H9 (cell line): ENCODE measurements around the gene VEZT. TPM values are rescaled to one million over a fixed set of nuclear protein-coding genes. Genes with fewer than 3 reads are reported as not detected.

ENCODE experiments used
- DNase-seq: peaks from one replicate; pipeline ENCODE4 v3.0.0-alpha.2; 2017
- H2AFZ ChIP-seq: one replicate; pipeline ENCODE4 v1.6.1; 2013; ENCODE audit warnings: mild to moderate bottlenecking, low read length, control low read depth, moderate library complexity
- H2AK5ac ChIP-seq: 2 replicates; pipeline ENCODE4 v1.6.1; 2013; ENCODE audit warnings: low read length, control low read depth, mixed read lengths; ENCODE audit not compliant: insufficient read length
- H2BK120ac ChIP-seq: one replicate; pipeline ENCODE4 v1.6.1; 2013; ENCODE audit warnings: low read depth, mild to moderate bottlenecking, low read length, control low read depth, inconsistent platforms; ENCODE audit not compliant: poor library complexity, severe bottlenecking
- H2BK12ac ChIP-seq: 2 replicates; pipeline ENCODE4 v1.6.1; 2013; ENCODE audit warnings: low read length, control low read depth, mixed read lengths, low read depth; ENCODE audit not compliant: insufficient read length
- H2BK15ac ChIP-seq: 2 replicates; pipeline ENCODE4 v1.6.1; 2013; ENCODE audit warnings: low read depth, low read length, control low read depth
- H2BK20ac ChIP-seq: one replicate; pipeline ENCODE4 v1.6.1; 2013; ENCODE audit warnings: low read depth, mild to moderate bottlenecking, low read length, control low read depth, inconsistent platforms; ENCODE audit not compliant: poor library complexity, severe bottlenecking
- H2BK5ac ChIP-seq: 2 replicates; pipeline ENCODE4 v1.6.1; 2013; ENCODE audit warnings: low read length, control low read depth, mixed read lengths; ENCODE audit not compliant: insufficient read length
- H3K14ac ChIP-seq: 2 replicates; pipeline ENCODE4 v1.6.1; 2013; ENCODE audit warnings: low read length, control low read depth; ENCODE audit not compliant: insufficient read depth
- H3K18ac ChIP-seq: 2 replicates; pipeline ENCODE4 v1.6.1; 2013; ENCODE audit warnings: low read depth, mild to moderate bottlenecking, mixed read lengths, low read length, control low read depth; ENCODE audit not compliant: insufficient read length
- H3K23ac ChIP-seq: 2 replicates; pipeline ENCODE4 v1.6.1; 2013; ENCODE audit warnings: low read length, control low read depth, mixed read lengths, low read depth; ENCODE audit not compliant: insufficient read length
- H3K23me2 ChIP-seq: 2 replicates; pipeline ENCODE4 v1.6.1; 2013; ENCODE audit warnings: low read depth, mild to moderate bottlenecking, mixed read lengths, low read length, control low read depth; ENCODE audit not compliant: insufficient read length, poor library complexity, severe bottlenecking
- H3K27ac ChIP-seq: 2 replicates; pipeline ENCODE4 v1.5.1; 2013; ENCODE audit warnings: low read length, control low read depth, mixed read lengths, low read depth; ENCODE audit not compliant: insufficient read length
- H3K27me3 ChIP-seq: 2 replicates; pipeline ENCODE4 v1.6.1; 2013; ENCODE audit warnings: low read length, control low read depth, inconsistent platforms; ENCODE audit not compliant: insufficient read depth
- H3K4ac ChIP-seq: 2 replicates; pipeline ENCODE4 v1.6.1; 2013; ENCODE audit warnings: low read depth, mild to moderate bottlenecking, control low read depth, inconsistent platforms, low read length, moderate library complexity
- H3K4me1 ChIP-seq: 2 replicates; pipeline ENCODE4 v1.6.1; 2013; ENCODE audit warnings: low read length, control low read depth, inconsistent platforms; ENCODE audit not compliant: insufficient read depth
- H3K4me2 ChIP-seq: 2 replicates; pipeline ENCODE4 v1.6.1; 2013; ENCODE audit warnings: low read length, control low read depth, mixed read lengths; ENCODE audit not compliant: insufficient read length, insufficient read depth
- H3K56ac ChIP-seq: 2 replicates; pipeline ENCODE4 v1.6.1; 2013; ENCODE audit warnings: low read depth, mild to moderate bottlenecking, mixed read lengths, low read length, control low read depth; ENCODE audit not compliant: insufficient read length
- H3K79me1 ChIP-seq: 2 replicates; pipeline ENCODE4 v1.6.1; 2013; ENCODE audit warnings: low read depth, mild to moderate bottlenecking, moderate library complexity, low read length, control low read depth, inconsistent platforms; ENCODE audit not compliant: insufficient read depth, poor library complexity, severe bottlenecking
- H3K79me2 ChIP-seq: 2 replicates; pipeline ENCODE4 v1.6.1; 2013; ENCODE audit warnings: low read length, control low read depth, inconsistent platforms; ENCODE audit not compliant: insufficient read depth
- H3K9ac ChIP-seq: 2 replicates; pipeline ENCODE4 v1.6.1; 2013; ENCODE audit warnings: low read length, control low read depth, mixed read lengths; ENCODE audit not compliant: insufficient read length; ENCODE audit errors: extremely low read depth
- H3K9me3 ChIP-seq: one replicate; pipeline ENCODE4 v1.6.1; 2013; ENCODE audit warnings: low read depth, low read length, inconsistent platforms; ENCODE audit not compliant: control insufficient read depth
- H3T11ph ChIP-seq: one replicate; pipeline ENCODE4 v1.6.1; 2013; ENCODE audit warnings: mild to moderate bottlenecking, low read length, control low read depth, inconsistent platforms
- H4K20me1 ChIP-seq: one replicate; pipeline ENCODE4 v1.6.1; 2013; ENCODE audit not compliant: control insufficient read depth, insufficient read length, insufficient read depth
- H4K5ac ChIP-seq: 2 replicates; pipeline ENCODE4 v1.6.1; 2013; ENCODE audit warnings: low read depth, mild to moderate bottlenecking, mixed read lengths, low read length, control low read depth; ENCODE audit not compliant: insufficient read length
- H4K8ac ChIP-seq: replicated peaks from 2 replicates; pipeline ENCODE4 v1.6.1; 2013; ENCODE audit warnings: low read length, control low read depth, mixed read lengths, low read depth; ENCODE audit not compliant: insufficient read length
- H4K91ac ChIP-seq: 2 replicates; pipeline ENCODE4 v1.6.1; 2013; ENCODE audit warnings: low read depth, mild to moderate bottlenecking, moderate library complexity, mixed read lengths, low read length, control low read depth; ENCODE audit not compliant: insufficient read length
- H3K27ac Mint-ChIP-seq, 3 experiments: 2 replicates in 2 of 3; 3 replicates in 1 of 3; pipeline ENCODE4 v1.8.0; 2020 to 2021; ENCODE audit warnings: mixed read lengths in 3 of 3, mild to moderate bottlenecking in 1 of 3, moderate library complexity in 1 of 3
- H3K27me3 Mint-ChIP-seq: 2 replicates; pipeline ENCODE4 v1.8.0; 2021; ENCODE audit warnings: low read depth, mild to moderate bottlenecking, moderate library complexity, mixed read lengths
- H3K36me3 Mint-ChIP-seq, 3 experiments: 2 replicates in 2 of 3; 3 replicates in 1 of 3; pipeline ENCODE4 v1.8.0; 2020 to 2021; ENCODE audit warnings: low read depth in 3 of 3, mixed read lengths in 3 of 3; ENCODE audit not compliant: insufficient read depth in 1 of 3
- H3K4me1 Mint-ChIP-seq, 2 experiments: 2 replicates each; pipeline ENCODE4 v1.8.0; 2020; ENCODE audit warnings: mixed read lengths in 2 of 2
- H3K4me3 Mint-ChIP-seq, 2 experiments: 2 replicates in 1 of 2; 3 replicates in 1 of 2; pipeline ENCODE4 v1.8.0; 2020 to 2021; ENCODE audit warnings: mild to moderate bottlenecking in 2 of 2, mixed read lengths in 2 of 2, moderate library complexity in 1 of 2
- H3K9me3 Mint-ChIP-seq, 2 experiments: 2 replicates in 1 of 2; 3 replicates in 1 of 2; pipeline ENCODE4 v1.8.0; 2020; ENCODE audit warnings: mild to moderate bottlenecking in 2 of 2, mixed read lengths in 2 of 2, moderate library complexity in 1 of 2
- CTCF ChIP-seq: fragments of 200-600 bp; sonication (generic); conservative IDR thresholded peaks from 3 replicates; pipeline ENCODE4 v1.8.0; 2021; ENCODE audit warnings: antibody characterized with exemption, mild to moderate bottlenecking
- WGBS: extraction: QIAGEN DNeasy Blood & Tissue Kit; methylation state at CpG from one replicate; pipeline ENCODE4 v1.1.7; 2013; ENCODE audit warnings: missing lambda C conversion rate, low lambda C conversion rate, mixed read lengths; ENCODE audit not compliant: insufficient read length; ENCODE audit errors: extremely low coverage; 5-methylcytosine and 5-hydroxymethylcytosine counted together
- total RNA-seq: library from RNA; stranded (reverse); gene quantifications from 2 replicates; pipeline ENCODE4 v1.2.1, GENCODE V29; 2021

The VEZT gene
- total RNA-seq, 1 experiment from 2014 or later, result 69.8 TPM

- Histone ChIP-seq H3K56ac (no peak overlapping the region), H3K9me3 (no peaks in the 10 kb centered on the region), H4K5ac (no peak overlapping the region), H2BK12ac (no peak overlapping the region), H3K79me2 (peaks cover 8% of the 10 kb centered on the region; the same call in 1 of the 2 replicates), H3K4me1 (no peaks in the 10 kb centered on the region), H3K79me1 (peaks cover under 1% of the 10 kb centered on the region), H4K91ac (no peak overlapping the region), H2BK120ac (no peak overlapping the region), H3K23me2 (no peaks in the 10 kb centered on the region), H2AK5ac (no peak overlapping the region), H4K20me1 (no peaks in the 10 kb centered on the region), H3K23ac (no peak overlapping the region), H3K4ac (no peak overlapping the region), H4K8ac (no peak overlapping the region), H2BK5ac (no peak overlapping the region), H2AFZ (no peak overlapping the region), H3K27ac (no peak overlapping the region), H3K9ac (no peak overlapping the region), H3K14ac (no peak overlapping the region), H3K27me3 (no peaks in the 10 kb centered on the region), H2BK20ac (no peak overlapping the region), H3T11ph (no peak overlapping the region), H3K4me2 (no peak overlapping the region), H2BK15ac (no peak overlapping the region), H3K18ac (no peak overlapping the region)
- peaks cover 38 to 49% (median 43%) of the 10 kb centered on the region in 3 experiments for H3K36me3 Mint-ChIP-seq
- WGBS, result no CpG with 5 or more reads among the region's 1 CpG
- H3K4me3 Mint-ChIP-seq, result no peak overlapping the region
- H3K4me1 Mint-ChIP-seq, result peaks cover 0 to 7% of the 10 kb centered on the region in 2 experiments; a peak in 1 of 4 replicates
- no peak overlapping the region for H3K27ac Mint-ChIP-seq
- H3K9me3 Mint-ChIP-seq, result peaks cover 13 to 15% of the 10 kb centered on the region in 2 experiments
- no peak for DNase-seq
- TF ChIP-seq CTCF, result no peak
- no peaks in the 10 kb centered on the region for H3K27me3 Mint-ChIP-seq
Observed at GRCh38 chr12:95237315-95237714, 19.7 kb downstream of the VEZT start.
